ENCODE results near the gene SOX8.

The SOX8 gene

DNA sequence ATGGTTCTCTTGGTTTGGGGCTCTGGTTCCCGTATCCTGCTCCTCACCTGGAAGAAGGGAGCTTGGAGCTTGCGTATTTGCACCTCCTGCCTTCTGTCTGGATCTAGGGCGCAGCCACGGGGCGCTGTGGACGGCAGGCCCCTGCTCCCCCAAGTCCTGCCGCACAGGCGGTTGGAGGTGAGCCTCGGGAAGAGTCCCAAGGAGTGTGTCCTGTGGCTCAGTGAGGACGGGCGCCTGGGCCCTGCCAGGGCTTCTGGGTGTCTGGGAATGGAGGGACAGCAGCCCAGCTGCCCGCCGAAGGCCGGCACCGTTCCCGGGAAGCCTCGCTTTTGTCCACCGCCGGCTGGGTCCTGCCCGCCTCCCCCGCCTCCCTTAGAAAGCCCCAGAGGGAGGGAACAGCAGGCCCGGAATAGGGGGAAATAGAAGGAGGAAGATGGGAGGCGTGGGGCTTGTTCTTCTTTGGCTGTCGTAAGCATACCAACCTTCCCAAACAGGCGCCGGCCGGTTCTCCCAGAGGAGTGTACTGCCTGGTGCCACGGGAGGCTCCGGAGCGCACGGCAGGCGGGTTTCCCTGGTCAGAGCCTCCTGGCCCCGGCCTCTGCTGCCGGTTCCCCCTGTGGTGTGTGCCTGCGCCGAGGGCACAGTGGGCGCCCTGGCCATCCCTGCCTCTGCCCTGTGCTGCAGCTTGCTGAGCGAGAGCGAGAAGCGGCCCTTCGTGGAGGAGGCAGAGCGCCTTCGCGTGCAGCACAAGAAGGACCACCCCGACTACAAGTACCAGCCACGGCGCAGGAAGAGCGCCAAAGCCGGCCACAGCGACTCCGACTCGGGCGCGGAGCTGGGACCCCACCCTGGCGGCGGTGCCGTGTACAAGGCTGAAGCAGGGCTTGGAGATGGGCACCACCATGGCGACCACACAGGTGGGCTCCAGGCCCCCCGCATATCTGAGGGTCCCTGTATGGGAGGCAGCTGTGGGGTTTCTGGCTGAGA lies 1.8 kb downstream of the SOX8 start:
- TF ChIP-seq, protein P1, sequence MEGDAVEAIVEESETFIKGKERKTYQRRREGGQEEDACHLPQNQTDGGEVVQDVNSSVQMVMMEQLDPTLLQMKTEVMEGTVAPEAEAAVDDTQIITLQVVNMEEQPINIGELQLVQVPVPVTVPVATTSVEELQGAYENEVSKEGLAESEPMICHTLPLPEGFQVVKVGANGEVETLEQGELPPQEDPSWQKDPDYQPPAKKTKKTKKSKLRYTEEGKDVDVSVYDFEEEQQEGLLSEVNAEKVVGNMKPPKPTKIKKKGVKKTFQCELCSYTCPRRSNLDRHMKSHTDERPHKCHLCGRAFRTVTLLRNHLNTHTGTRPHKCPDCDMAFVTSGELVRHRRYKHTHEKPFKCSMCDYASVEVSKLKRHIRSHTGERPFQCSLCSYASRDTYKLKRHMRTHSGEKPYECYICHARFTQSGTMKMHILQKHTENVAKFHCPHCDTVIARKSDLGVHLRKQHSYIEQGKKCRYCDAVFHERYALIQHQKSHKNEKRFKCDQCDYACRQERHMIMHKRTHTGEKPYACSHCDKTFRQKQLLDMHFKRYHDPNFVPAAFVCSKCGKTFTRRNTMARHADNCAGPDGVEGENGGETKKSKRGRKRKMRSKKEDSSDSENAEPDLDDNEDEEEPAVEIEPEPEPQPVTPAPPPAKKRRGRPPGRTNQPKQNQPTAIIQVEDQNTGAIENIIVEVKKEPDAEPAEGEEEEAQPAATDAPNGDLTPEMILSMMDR (IDR thresholded peaks at IDR 0.05; ENCODE audit: low read depth, low read length, missing control alignments) = no peak
- no peak for DNase-seq (ENCODE audit: extremely low read depth, low read depth)
- H3K4me3 ChIP-seq (replicated peaks; ENCODE audit: low read depth, low read length) = no peak overlapping the region

DNA sequence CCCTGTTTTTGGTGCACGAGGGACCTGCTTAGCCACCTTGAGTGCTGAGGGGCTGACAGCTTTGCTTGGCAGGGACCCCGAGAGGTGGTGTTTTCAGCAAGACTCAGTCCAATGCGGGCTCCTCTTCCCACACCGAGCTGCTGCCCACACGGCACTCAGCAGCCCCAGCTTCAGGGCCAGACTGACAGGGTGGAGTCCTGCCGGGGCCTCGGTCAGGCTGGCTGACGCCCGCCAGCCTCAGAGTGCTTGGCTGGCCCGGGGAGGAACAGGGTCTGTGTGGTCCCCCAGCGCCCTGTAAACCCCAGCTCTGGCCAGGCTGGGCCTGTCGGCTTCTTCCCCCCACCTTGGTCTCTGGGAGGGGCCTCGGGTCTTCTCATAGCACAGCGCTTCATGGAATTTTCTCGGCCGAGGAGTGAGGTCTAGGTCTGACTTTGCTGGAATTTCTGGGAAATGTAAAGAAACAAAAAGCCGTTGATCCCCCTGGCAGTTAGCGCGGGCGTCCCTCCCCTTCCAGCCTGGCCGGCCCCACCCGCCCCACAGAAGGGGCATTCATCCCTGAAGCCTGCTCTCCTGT lies 2.6 kb downstream of the SOX8 start:
- no peak for DNase-seq (ENCODE audit: extremely low read depth, low read depth)
- TF ChIP-seq, protein P1 (IDR thresholded peaks at IDR 0.05; ENCODE audit: low read depth, low read length, missing control alignments) = no peak
- no peak overlapping the region for H3K4me3 ChIP-seq (replicated peaks; ENCODE audit: low read depth, low read length)

DNA sequence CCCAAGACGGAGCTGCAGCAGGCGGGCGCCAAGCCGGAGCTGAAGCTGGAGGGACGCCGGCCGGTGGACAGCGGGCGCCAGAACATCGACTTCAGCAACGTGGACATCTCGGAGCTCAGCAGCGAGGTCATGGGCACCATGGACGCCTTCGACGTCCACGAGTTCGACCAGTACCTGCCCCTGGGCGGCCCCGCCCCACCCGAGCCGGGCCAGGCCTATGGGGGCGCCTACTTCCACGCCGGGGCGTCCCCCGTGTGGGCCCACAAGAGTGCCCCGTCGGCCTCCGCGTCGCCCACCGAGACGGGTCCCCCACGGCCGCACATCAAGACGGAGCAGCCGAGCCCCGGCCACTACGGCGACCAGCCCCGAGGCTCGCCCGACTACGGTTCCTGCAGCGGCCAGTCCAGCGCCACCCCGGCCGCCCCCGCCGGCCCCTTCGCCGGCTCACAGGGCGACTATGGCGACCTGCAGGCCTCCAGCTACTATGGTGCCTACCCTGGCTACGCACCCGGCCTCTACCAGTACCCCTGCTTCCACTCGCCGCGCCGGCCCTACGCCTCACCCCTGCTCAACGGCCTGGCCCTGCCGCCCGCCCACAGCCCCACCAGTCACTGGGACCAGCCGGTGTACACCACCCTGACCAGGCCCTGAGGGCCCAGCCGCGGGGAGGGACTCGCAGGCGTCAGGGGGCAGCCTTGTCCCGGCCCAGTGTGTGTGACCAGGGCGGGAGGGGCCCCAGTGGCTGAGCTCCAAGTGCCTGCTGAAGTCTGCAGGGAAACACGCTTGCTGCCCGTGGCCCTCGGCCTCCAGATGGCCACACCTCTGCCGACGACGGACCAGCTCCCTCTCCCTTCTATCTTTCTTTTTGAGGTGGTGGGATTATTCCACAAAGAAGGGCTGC lies 3.4 kb downstream of the SOX8 start:
- TF ChIP-seq, protein P1 (IDR thresholded peaks at IDR 0.05; ENCODE audit: low read depth, low read length, missing control alignments) = no peak
- DNase-seq (ENCODE audit: extremely low read depth, low read depth) = no peak
- no peak overlapping the region for H3K4me3 ChIP-seq (replicated peaks; ENCODE audit: low read depth, low read length)

DNA sequence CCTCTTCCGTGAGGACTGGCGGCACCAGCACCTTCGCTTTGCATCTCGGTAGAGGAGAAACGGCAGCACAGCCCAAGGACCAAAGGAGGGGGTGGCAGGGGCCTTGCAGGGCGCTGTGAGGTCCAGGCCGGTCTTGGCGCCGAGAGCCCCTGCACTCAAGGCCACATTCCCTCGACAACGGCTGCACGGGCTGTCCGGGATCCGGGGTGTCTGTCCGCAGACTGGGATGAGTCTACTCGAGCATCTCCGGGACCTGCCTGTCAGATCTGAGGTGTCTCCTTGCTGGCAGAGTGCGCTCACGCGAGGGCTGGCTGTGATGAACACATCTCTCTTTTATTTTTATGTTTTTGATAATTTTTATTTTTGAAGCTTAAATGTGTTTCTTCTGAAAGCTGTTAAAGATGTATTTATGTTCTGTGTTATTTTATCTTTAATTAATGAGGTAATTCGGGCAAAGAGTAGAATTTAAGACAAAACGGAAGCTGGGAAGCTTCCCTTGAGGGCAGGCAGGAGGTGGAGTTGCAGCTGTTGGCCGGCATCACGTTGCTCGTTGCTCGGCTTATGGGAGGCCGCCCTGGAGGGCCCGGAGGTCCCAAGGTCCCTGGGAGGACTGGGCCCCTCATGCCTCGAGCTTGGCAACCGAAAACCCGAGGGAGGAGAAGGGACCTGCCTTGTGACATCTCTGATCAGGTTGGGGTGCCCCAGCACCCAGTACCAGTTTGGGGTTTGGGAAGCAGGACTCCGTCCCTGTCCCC lies 4.3 kb downstream of the SOX8 start:
- DNase-seq (ENCODE audit: extremely low read depth, low read depth) = no peak
- TF ChIP-seq, protein P1 (IDR thresholded peaks at IDR 0.05; ENCODE audit: low read depth, low read length, missing control alignments) = no peak
- no peak overlapping the region for H3K4me3 ChIP-seq (replicated peaks; ENCODE audit: low read depth, low read length)

DNA sequence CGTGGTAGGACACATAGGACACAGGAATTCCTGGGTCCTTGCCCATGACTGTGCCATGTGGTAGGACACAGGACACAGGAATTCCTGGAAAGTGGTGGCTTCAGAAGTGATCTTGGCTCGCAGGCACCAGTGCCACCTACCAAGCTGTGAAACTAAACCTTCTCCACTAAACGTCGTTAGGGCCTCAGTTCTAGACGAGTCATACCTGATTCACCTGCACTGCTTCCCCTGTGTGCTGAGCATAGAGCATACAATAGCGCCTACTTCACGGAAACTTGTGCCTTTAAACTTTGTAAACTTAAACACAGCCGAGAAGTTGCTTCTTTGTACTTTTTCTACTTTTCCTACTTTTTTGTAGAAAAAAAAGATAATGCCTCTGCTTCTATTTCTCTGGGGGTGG lies 4.8 kb downstream of the SOX8 start:
- no peak for DNase-seq (ENCODE audit: extremely low read depth, low read depth)
- H3K4me3 ChIP-seq (replicated peaks; ENCODE audit: low read depth, low read length) = no peak overlapping the region
- TF ChIP-seq, protein P1 (IDR thresholded peaks at IDR 0.05; ENCODE audit: low read depth, low read length, missing control alignments) = no peak

Data from HFF-Myc (cell line).